OCI-LY7 (cell line): ENCODE results near the gene ALPL.

Experiments
- EZH2phosphoT487 ChIP-seq: fragments of 200-600 bp; sonication (generic); IDR thresholded peaks from 2 replicates; pipeline ENCODE4 v1.6.1; 2018; ENCODE audit warnings: low read depth, borderline replicate concordance, mild to moderate bottlenecking, mixed run types, antibody characterized with exemption, low read length, moderate library complexity, mixed read lengths
- TF ChIP-seq, protein P1 (sequence below): fragments of 200-600 bp; sonication (generic); conservative IDR thresholded peaks from 2 replicates; pipeline ENCODE4 v1.5.1; 2014; ENCODE audit warnings: mild to moderate bottlenecking, antibody characterized with exemption, low read length, moderate library complexity, mixed read lengths

DNA sequence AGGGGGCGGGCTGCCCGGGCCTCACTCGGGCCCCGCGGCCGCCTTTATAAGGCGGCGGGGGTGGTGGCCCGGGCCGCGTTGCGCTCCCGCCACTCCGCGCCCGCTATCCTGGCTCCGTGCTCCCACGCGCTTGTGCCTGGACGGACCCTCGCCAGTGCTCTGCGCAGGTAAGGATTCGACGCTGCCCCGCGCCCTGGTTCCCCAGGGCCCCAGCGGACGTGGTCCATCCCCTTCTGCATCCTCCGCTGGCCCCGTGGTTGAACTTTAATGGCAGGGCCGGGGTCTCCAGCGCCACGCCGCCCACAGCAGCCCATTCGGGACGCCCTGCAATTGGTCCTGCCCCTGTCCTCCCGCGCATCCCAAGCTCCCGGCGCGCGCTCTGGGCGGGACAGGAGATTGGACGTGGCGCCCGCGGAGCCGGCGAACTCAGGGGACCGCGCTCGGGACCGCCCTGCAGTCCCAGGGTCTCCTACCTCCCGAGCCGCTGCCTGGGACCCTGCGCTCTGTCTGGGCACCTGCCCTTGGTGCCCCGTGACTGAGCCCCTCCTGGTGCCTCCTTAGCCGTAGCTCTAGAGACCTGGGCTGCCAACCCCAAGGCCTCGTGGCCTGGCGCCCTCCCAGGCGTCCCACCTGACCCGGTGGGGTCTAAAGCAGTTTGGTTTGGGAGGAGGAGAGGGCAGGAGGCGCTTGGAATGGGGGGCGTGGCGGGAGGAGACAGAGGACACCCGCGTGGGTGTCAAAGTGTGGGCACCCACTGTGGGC lies at the start of gene ALPL:
- TF ChIP-seq, protein P1, sequence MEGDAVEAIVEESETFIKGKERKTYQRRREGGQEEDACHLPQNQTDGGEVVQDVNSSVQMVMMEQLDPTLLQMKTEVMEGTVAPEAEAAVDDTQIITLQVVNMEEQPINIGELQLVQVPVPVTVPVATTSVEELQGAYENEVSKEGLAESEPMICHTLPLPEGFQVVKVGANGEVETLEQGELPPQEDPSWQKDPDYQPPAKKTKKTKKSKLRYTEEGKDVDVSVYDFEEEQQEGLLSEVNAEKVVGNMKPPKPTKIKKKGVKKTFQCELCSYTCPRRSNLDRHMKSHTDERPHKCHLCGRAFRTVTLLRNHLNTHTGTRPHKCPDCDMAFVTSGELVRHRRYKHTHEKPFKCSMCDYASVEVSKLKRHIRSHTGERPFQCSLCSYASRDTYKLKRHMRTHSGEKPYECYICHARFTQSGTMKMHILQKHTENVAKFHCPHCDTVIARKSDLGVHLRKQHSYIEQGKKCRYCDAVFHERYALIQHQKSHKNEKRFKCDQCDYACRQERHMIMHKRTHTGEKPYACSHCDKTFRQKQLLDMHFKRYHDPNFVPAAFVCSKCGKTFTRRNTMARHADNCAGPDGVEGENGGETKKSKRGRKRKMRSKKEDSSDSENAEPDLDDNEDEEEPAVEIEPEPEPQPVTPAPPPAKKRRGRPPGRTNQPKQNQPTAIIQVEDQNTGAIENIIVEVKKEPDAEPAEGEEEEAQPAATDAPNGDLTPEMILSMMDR = no peak
- no peak for TF ChIP-seq EZH2phosphoT487
